Adipose tissue (tissue), 3 donors: Measurements from ENCODE around the gene TEX36. TPM values are rescaled to one million over a fixed set of nuclear protein-coding genes. Genes with fewer than 3 reads are reported as not detected.
"Not testable (repeated sequence)": the region's sequence is repeated elsewhere in the genome, so short reads cannot be mapped to it uniquely, and the experiment has no call there.

Experiments
- H3K27ac ChIP-seq: one replicate; pipeline ENCODE4 v1.5.1; 2013; ENCODE audit warnings: low read depth, low read length
- WGBS, 3 donors: extraction: QIAGEN DNeasy Blood & Tissue Kit; methylation state at CpG; one replicate each; pipeline ENCODE4 v1.1.7; 2013; 5-methylcytosine and 5-hydroxymethylcytosine counted together
- polyA plus RNA-seq, 3 donors: library from polyadenylated mRNA; stranded (reverse); fragments of 200-250 nt; gene quantifications; one replicate each; pipeline ENCODE4 v1.2.3, GENCODE V29; 2013
- donor health status: healthy with polysubstance abuse.
- donor health status: Bipolar disorder and iron deficiency.
- donor health status: healthy.

Gene TEX36
- polyA plus RNA-seq, 3 donors: not detected

DNA sequence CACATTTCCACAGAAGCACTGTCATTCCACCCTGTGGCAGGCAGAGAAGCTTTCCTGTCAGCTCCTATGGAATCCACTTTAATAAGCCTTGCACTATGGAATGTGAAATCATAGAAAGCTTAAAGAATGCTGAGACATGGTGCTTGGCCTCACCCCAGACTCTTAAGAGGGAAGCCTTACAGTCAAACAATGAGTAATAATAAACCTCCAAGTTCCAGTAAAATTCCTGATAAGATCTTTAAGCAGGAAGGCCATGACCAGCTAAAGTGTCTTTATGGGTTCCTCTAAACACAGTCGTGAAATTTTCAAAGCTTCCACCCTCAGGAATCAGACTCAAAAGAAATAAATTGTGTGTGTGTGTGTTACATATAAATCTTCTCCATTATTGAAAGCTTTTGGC, 11.9 kb upstream of the TEX36 start:
- 22 to 79% (median 32%) methylated on average over 1 of the region's 1 CpG for WGBS, 3 donors
- no peak overlapping the region for H3K27ac ChIP-seq

DNA sequence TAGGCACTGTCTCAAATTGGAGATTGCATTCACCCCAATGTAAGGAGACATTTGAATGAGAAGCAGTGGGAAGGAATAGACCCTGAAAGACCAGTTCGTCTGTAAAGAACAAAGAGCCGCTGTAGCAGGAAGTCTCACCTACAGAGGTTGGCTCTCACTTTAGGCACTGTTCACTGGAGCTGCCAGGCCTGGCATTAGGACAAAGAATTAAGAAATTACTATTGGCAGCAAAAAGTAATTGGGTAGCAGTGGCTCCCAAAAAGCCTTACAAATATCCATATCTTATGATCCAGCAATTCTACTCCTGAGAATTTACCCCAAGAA, 10.5 kb upstream of the TEX36 start:
- no peak overlapping the region for H3K27ac ChIP-seq
- WGBS, 3 donors: 65 to 85% (median 74%) methylated on average over 2 of the region's 2 CpGs

DNA sequence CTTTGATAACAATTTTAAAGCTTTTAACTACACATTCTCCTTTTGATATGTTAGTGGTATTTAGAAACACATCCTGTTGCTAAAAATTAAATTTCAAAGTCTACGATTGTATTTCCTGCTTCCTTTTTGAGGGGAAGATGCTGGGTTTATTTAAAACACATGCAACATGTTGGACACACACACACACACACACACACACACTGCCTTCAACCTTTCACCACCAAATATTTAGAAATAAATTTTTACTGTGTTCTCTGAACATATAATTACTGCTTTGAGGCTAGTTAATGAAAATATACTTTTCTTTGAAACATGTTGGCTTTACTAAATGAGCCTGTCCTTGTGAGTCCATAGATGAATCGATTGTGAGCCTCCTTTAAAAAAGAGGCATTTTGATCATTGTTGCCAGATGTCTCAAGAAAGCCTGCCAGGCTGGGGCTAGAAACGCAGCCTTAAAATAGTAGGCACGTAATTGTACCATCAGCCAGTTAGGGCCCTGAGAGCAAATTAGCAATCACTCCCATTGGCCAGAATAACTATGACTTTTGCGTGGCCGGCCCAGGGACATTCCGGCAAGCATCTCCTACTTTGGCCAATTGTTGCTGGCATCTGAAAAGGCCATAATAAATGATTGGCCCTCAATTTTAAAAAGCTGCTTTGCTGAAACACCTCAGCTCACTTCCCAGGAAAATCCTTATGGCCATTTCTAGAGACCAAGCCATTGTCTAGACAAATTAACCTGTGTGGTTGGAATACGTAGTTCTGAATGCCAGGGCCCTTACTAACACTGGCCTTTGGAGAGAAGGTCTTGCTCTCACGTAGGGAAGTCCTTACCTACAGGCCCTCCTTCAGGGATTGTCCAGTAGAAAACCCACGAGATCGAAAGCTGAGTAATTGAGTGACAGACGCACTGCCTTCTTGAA, 9.9 kb upstream of the TEX36 start:
- whole genome bisulfite sequencing, 3 donors: 79 to 88% (median 83%) methylated on average over 12 of the region's 12 CpGs
- no peak overlapping the region for H3K27ac ChIP-seq

DNA sequence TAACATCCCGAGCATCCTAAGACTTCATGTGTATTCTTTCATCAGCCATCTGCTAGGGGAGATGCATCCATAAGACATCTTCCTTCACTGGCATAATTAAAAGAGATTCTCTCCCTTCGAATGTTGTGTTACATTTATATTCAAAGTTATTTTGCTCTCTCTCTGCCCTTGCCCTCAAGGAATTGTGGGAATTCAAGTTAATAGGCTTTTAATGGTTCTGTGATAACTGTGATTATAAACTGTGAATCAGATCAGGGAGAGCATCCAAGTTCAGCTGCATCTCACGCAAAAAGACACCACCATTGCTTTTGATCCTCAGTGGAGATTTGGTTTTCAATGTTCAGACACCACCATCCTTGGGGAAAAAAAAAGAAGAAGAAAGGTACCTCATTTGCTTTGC, 9.2 kb upstream of the TEX36 start:
- WGBS, 3 donors: 55 to 70% (median 58%) methylated on average over 3 of the region's 3 CpGs
- H3K27ac ChIP-seq: no peak overlapping the region

DNA sequence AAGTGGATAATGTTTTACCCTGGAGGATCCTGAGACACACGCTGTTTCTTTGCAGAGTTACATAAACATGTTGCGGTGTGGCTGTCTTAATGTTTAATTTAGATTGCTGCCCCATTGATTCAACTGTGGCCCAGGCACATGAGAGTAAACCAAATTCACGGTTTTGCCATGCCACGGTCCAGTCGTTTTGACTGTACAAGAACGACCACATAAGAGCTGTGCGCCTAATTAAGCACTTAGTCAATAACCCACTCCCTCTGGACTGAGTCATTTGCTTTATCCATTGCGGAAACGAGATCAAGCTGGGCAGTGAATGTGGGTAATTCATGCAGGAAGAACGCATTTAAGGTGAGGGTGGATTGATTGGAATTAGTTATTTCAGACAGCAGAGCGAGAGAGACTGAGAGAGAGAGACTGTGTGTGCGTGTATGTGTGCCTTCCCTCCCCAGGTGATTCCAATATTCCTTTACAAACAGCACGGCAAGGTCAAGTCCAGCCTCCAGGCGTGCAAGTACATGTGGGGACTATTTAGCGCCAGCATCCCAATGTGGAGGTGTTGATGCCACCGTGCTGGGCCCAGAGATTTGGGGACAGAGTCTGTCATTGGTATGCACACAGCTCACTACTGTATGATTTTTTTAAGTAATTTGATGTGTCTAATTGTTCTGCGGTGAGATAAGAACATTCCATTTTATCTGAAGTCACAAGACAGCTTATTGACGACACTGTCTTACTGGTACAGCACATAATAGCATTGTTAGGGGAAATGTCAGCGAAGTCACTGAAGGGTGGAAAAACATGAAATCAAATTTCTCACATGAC, 8.4 kb upstream of the TEX36 start:
- H3K27ac ChIP-seq: no peak overlapping the region
- 54 to 88% (median 88%) methylated on average over 19 of the region's 19 CpGs for WGBS, 3 donors

DNA sequence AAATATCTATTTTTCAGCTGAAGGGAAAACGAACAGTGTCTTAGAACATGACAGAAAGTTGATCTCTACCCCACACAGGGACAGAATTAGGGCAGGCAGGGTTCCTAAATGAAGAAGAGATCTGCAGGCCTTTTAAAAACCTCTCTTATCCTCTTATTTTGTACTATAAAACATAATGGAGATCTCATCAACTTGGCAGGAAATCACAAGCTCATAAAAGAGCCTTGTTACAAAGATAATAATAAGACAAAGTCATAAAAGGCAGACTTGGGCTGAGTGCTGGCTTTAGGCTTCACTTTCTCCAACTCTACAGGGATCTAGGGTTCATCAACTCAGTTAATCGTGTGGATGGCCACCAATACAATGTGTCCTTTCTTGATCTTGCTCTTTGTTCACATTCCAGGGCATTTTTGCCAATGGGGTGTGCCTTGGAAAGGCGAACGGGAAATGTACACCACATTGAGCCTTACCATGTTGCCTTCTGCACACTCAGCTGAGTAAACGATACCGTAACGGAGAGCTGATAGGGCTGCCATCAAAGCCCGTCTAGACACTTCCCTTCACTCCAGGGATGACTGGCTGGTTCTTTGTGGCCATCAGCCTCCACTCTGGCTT, 7.1 kb upstream of the TEX36 start:
- H3K27ac ChIP-seq: no peak overlapping the region
- WGBS, 3 donors: 45 to 79% (median 65%) methylated on average over 8 of the region's 8 CpGs

DNA sequence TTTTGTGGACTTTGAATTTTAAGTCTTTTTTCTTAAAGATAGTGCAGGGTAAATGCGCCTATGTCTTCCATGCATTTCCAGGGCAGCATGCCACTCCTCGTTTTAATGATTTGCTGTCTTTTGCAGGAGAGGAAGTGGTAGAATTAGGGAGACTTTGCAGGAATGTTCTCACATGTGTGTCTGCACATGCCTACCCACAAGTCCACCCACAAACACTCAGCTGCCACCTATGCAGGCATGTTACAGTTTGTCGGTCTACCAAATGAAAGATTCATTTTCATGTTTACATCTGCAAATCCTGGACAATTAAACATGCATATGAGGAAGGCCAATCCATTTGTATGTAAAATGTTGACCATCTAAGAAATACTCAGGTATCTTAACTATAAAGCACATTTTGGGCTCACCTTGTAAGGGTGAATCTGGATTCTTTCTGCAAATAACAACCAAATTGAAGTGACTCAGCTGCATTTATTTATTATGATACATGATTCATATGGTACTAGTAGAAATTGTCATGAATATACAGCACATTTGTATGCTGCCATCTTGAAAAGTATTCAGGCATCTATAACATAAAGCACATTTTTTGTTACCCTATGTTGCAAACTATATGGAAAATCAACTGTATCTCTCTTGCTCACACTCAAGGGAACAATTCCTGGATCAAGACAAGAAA, 4.7 kb upstream of the TEX36 start:
- WGBS, 3 donors: 67 to 76% (median 76%) methylated on average over 3 of the region's 3 CpGs

DNA sequence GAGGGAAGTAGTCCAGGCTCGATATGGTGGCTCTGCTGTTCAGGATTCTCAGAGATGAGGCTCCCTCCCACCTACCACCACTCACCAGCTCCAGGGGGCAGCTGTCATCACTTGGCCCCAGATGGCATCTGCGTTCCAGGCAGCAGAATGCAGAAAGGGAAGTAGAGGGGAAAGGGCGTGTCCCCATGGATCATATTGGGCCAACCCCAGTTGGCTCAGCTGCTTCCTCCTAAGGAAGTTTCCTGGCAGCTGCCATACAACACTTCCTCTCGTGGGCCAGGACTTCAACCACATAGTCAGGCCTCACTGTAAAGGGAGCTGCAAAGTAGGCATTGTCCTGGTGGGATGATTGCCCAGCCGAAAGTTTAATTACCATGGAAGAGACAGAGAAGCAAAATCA, 1.6 kb upstream of the TEX36 start:
- H3K27ac ChIP-seq: no peak overlapping the region
- 41 to 83% (median 42%) methylated on average over 5 of the region's 5 CpGs for WGBS, 3 donors

More for the DNA sequence above, 4.7 kb upstream of the TEX36 start:
- no peak overlapping the region for H3K27ac ChIP-seq

DNA sequence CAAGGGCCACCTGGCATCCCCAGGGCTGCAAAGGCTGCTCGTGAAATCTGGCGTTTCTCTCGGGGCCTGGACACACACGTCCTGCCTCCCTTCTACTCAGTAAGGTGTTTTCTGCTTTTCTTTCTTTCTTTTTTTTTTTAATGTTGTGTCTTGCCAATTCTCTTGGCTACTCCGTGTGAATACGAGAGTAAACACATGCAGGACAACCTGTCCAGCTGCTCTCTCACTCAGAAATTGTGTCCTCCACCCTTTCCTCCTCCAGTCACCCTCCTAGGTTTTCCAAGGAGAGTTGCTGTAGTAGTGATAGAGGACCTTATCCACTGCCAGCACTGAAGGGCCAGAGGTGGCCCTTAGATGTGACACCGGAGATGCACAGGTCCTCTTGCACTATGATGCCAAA, 858 bp upstream of the TEX36 start:
- no peak overlapping the region for H3K27ac ChIP-seq
- 39 to 69% (median 67%) methylated on average over 7 of the region's 7 CpGs for WGBS, 3 donors

DNA sequence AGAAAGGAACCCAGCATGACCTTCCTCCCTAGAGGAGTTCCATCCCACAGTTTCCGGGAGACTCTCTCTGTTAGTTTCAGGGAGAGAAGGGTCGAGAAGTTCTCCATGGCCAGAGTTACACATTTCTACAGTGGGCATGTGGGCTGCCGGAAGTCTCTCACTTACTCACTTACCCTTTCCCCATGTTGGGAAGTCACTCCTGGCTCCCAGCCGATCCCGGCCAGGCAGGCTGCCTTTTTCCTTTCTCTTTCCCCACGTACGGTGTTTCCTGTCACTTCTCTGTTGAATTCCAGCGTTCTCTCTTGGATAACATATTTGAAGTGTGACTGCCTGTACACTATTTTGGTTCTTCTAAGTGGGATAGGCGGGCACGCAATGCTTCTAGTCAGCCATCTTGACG, 3.5 kb downstream of the TEX36 start:
- H3K27ac ChIP-seq: no peak overlapping the region
- 61 to 69% (median 67%) methylated on average over 11 of the region's 11 CpGs for WGBS, 3 donors

DNA sequence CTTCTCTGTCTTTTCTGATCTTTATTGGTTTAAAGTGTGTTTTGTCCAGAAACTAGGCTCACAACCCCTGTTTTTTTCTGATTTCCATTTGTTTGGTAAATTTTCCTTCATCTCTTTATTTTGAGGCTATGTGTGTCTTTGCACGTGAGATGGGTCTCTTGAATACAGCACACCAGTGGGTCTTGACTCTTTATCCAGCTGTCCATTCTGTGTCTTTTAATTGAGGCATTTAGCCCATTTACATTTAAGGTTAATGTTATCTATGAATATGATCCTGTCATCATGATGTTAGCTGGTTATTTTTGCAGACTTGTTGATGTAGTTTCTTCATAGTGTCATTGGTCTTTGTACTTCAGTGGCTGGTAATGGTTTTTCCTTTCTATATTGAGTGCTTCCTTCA, 10.1 kb downstream of the TEX36 start:
- WGBS, 3 donors: 78 to 85% (median 81%) methylated on average over 1 of the region's 1 CpG
- no peak overlapping the region for H3K27ac ChIP-seq

DNA sequence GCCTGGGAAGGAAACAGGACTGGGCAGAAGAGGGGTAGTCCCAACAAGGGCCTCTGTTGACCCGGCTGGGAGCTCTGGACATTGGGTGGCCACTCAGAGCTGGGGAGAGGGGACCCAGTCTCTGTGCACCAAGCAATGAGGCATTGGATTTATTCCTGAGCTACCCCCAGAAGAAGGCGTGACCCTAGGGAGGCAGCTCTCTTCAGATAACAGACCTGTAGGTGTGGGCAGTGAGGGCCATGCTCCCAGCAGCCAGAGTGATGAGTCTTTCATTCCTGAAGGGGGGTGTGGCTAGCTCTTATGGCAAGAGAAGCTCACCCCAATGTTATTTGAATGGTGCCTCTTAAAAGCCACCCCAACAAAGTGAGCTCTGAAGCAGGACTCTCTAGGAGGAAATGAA, 20.4 kb downstream of the TEX36 start:
- 85 to 100% (median 93%) methylated on average over 2 of the region's 2 CpGs for WGBS, 3 donors
- H3K27ac ChIP-seq: no peak overlapping the region

DNA sequence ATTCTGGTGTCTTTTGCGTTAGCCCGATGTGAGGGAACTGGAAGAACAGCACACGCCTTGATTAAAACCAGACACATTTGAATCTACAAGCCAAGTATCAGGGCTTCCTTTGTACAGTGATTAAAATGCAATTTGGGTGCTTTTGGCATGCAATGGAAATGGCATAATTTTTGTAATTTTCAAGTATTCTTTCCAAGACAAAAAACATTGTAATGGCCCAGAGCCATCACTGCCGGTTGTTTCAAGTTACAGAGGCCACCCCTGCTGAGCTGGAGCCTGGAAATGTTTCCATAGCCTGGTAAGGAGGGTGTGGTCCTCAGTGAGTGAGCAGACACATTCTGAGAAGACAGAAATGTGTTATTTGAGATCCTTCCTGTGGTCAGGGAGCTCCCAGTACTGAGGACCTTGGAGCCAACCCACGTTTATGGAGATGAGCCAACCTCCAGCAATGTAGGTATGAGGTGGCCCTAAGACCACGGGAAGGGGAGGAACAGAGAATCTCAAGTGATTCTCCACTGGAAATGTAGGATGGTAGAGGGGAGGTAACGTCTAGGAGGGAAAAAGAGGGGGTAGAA, 20.9 kb downstream of the TEX36 start:
- no peak overlapping the region for H3K27ac ChIP-seq
- 49 to 60% (median 52%) methylated on average over 7 of the region's 7 CpGs for WGBS, 3 donors

DNA sequence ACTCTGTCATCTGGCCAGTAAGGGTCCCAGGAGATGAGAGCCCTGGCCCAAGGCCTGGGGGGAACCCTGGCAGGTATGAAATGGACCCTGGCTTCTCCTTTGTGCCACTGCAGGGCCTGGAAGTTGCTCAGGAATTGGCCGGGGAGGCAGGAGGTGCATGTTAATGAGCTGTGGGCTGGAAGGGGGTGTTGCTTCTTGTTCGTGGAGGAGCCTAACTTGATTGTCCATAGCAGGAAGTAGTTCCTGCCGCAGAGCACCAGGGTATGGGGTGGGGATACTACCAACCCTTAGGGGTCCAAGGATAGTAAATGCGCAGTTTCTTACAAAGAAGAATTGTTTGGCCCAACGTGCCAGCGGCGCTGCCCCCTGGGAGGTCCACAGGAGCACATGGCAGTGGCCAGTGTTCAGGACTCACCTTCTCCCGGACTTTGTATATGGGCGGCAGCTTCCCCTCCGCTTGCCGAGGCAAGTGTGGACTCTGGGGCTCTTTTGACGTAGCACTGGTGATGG, 21.5 kb downstream of the TEX36 start:
- 69 to 81% (median 70%) methylated on average over 12 of the region's 12 CpGs for WGBS, 3 donors
- no peak overlapping the region for H3K27ac ChIP-seq

DNA sequence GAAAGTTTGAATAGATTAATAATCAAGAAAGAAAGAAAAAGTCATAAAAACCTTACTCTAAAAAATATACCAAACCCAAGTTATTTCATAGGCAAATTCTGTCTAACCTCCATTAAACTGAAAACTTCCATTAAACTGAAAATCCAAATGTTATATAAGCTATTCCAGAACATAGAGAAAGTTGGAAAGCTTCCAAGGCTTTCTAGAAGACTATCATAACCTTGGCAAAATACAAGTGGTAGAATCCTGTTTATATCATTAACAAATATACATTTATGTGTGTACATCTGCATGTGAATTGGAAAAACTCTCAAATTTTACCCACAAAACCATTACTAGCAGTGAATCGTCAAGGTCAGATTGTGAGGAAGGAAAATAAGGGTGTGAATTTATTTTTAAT, 23.9 kb downstream of the TEX36 start:
- 78 to 86% (median 81%) methylated on average over 1 of the region's 1 CpG for WGBS, 3 donors
- no peak overlapping the region for H3K27ac ChIP-seq

DNA sequence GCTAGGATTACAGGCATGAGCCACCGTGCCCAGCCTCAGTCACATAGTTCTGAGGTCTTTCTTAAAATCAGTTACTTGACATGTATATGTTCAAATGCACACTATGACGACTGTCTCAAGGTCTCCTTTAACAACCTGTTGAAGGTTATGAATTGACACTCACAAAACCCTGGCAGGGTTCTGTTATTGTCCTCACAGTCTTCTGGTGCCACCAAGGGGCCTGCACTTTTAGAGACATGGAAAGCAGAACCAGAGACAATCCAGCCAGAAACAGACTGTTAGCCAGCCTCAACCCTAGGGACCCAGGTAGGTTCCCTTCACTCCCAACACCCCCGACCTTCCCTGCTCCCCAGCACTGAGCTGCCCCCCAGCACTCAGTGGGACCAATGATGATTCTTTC, 26.4 kb downstream of the TEX36 start:
- WGBS, 3 donors: 54 to 83% (median 82%) methylated on average over 3 of the region's 3 CpGs
- no peak overlapping the region for H3K27ac ChIP-seq

DNA sequence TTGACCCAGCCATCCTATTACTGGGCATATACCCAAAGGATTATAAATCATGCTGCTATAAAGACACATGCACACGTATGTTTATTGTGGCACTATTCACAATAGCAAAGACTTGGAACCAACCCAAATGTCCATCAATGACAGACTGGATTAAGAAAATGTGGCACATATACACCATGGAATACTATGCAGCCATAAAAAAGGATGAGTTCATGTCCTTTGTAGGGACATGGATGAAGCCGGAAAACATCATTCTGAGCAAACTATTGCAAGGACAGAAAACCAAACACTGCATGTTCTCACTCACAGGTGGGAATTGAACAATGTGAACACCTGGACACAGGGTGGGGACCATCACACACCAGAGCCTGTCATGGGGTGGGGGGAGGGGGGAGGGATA, 29.9 kb downstream of the TEX36 start:
- H3K27ac ChIP-seq: not testable (repeated sequence)
- WGBS, 3 donors: 86 to 95% (median 95%) methylated on average over 1 of the region's 2 CpGs

DNA sequence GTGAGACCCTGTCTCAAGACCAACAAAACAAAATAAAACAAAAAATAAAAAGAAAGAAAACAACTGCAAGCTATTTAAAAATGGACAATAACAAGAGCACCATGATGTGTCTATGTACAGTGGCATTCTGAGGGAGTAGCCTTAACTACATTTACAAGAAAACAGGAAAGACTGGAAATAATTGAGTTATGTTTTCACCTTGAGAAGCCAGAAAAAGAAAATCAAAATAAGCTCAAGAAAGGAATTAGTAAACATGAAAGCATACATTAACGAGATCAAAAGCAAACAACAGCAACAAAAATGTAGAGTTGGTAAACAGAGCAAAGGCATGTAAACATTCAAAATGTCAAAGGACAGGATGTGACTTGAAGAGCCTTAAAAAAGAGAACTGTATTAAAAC, 36.7 kb downstream of the TEX36 start:
- WGBS, 3 donors: 20 to 65% (median 58%) methylated on average over 1 of the region's 1 CpG
- H3K27ac ChIP-seq: no peak overlapping the region
